GM18502 (cell line): ENCODE data around the gene OR10W1.

Source experiments
- ATAC-seq: cut with Tn5 transposase; IDR thresholded peaks from one replicate; pipeline ENCODE4 v1.9.1; 2021; ENCODE audit warnings: mild to moderate bottlenecking; ENCODE audit not compliant: unreplicated experiment, poor library complexity

Gene OR10W1, protein sequence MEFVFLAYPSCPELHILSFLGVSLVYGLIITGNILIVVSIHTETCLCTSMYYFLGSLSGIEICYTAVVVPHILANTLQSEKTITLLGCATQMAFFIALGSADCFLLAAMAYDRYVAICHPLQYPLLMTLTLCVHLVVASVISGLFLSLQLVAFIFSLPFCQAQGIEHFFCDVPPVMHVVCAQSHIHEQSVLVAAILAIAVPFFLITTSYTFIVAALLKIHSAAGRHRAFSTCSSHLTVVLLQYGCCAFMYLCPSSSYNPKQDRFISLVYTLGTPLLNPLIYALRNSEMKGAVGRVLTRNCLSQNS

DNA sequence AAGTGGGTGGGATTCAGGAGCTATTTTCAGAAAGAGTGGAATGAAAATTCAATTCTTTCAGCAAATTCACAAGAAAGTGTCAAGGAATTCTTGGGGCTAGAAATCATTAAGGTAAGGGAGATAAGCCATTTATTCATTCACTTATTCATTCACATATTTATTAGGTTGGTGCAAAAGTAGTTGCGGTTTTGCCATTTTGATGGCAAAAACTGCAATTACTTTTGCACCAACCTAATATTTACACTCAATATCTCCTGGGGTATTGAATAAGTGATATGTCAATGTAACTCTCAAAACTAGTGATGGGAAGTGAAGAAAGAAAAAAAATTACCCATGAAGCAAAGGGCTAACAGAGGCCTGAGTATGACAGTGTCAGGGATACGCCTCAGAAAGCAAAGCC, at the start of gene OR10W1:
TSS of gene OR10W1 (minus strand) at position 119 of the 400 bp plus-strand sequence. CDS start 402 bp downstream, outside the sequence.
- no peak for ATAC-seq

DNA sequence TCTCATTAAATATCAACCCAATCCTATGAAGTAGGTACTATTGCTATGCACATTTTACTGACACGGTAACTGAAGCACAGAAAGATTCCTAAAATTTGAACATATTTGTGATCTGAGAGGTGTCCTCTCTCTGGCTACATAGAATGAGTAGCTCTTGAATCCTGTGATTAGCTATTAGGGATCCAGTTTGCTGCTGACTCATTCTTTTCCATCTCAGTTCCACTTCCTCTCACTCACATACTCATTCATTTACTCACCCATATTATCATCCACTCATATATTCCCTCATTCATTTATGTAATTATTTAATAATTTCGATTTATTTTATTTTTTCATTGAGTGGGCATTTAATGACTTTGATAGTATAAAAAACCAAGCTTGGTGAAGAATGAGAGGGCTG, 48.1 kb upstream of the OR10W1 start:
- no peak for ATAC-seq

DNA sequence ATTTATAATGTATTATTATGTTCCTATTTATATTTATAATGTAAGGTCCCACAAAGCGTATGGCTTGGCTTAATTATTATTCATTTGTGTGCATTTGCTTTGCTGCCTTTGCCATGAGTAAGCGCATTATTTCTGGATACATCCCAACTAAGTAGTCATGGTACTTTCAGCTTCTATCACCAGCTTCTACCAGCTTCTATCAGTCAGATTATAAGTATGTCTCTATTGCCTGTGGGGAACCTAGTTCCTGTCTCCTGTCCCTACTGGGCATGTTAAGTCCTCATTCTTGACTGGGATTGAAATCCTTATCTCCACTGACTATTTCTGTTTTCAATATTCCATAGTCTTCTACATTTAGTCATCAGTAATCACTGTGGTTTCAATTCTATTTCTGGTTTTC, 33.5 kb upstream of the OR10W1 start:
- no peak for ATAC-seq

DNA sequence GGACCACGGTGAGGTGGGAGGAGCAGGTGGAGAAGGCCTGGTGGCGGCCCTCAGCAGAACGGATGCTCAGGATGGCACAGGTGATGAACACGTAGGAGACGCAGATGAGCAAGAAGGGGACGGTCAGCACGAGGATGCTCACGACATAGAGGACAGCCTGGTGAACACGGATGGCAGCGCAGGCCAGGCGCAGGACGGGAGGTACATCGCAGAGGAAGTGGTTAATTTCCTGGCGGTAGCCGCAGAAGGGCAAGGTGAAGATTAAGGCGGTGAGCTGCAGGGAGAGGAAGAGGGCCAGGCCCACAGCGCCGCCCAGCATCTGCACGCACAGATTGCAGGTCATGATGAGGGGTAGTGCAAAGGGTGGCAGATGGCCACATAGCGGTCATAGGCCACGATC, 24.0 kb upstream of the OR10W1 start:
- ATAC-seq: no peak

DNA sequence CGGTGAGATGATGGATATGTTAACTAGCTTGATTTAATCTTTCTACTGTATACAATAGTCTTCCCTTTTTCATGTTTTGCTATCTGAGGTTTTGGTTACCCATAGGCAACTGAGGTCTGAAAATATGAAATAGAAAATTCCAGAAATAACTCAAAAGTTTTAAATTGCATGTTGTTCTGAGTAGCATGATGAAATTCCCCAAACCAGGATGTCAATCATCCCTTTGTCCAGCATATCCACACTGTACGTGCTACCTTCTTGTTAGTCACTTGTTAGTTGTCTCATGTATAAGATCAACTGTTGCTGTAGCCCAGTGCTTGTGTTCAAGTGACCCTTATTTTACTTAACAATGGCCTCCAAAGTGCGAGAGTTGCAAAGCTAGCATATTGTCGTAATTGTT, 21.2 kb upstream of the OR10W1 start:
- no peak for ATAC-seq

DNA sequence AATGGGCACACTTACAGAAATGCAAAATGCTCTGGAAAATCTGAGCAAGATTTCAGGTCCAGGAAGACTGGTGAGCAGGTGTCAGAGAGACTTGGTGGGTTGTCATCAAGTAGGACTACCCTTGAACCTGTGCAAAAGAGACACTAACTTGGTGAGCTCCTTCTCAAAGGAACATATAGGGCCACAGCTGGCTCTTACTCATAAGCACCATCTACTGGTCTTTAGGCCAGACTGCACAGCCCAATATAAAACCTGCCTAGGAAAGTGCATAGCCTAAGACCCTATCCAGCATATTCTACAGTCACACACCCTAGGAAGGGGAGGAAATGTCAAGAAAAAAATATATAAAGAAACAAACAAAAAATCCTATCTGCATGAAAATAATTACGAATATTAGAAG, 18.2 kb upstream of the OR10W1 start:
- peak; percentile 76 for ATAC-seq

DNA sequence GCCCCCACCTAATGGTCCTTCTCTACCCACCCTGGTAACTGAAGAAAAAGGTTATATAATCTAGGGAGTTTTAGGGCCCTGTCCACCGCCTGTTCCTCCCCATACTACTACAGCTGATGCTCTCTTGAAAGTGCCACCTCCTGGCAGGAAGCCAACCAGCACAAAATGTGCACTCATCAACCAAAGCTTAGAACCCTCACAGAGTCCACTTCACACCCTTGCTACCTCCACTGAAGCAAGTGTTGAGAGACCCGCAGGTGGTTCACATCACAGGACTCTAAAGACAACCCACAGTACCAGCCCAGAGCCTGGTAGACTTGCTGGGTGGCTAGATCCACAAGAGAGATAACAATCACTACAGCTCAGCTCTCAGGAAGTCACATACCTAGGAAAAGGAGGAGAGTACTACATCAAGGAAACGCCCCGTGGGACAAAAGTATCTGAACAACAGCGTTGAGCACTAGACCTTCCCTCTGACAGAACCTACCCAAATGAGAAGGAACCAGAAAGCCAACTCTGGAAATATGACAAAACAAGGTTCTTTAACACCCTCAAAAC, 17.5 kb upstream of the OR10W1 start:
- no peak for ATAC-seq

DNA sequence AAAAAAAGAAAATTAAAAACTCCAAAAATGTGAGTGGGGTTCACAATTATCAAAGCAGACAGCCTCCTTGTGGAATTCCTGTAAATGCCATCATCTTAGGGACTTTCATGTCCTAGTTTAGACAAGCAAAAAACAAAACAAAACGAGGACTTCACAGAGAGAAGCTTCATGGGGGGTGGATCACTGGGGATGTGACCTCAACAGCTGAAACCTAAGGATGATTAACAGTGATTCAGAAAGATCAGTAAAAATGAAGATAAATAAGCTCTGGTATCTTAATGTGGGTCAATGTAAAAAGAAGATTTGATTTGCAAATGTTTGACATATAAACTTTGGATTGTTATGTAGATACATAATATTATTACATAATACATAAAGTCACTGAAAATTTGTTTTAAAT, 8.1 kb upstream of the OR10W1 start:
- no peak for ATAC-seq

DNA sequence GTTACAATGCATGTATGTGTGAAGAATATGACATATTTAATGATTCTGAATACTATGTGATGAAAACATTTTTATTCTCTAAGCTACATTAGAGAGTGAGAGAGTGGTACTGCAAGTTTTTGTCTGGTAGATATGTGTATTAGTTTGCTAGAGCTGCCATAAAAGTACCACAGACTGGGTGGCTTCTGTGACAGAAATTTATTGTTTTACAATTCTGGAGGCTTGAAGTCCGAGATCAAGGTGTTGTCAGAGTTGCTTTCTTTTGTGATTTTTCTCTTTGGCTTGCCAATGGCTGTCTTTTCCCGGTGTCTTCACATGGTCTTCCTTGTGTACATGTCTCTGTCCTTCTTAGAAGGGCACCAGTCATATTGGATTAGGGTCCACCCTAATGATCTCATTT, 6.9 kb upstream of the OR10W1 start:
- no peak for ATAC-seq

DNA sequence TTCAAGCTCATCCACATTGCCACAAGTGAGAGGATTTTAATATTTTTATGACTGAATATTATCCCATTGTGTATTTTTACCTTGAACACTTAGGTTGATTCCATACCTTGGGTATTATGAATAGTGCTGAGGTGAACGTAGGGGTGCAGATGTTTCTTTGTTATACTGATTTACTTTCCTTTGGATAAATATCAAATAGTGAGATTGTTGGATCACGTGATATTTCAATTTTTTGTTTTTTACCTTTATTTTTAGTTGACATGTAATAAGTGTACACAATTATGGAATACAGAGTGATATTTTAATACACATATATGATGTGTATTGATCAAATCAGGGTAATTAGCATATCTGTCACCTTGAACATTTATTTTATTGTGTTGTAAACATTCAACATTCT, 8.1 kb downstream of the OR10W1 start:
- no peak for ATAC-seq

DNA sequence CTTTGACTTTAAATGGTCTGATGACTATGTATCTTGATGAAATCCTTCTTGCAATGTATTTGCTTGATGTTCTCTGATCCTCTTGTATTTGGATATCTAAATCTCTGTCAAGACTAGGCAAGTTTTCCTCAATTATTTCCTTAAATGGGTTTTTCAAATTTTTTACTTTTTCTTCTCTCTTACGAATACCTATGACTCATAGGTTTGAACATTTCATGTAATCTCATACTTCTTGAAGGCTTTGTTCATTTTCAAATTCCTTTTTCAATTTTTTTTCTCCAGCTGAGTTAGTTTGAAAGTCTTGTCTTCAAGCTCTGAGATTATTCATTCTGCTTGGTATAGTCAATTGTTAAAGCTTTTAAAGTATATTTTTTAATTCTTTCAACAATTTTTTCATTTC, 13.1 kb downstream of the OR10W1 start:
- ATAC-seq: no peak

DNA sequence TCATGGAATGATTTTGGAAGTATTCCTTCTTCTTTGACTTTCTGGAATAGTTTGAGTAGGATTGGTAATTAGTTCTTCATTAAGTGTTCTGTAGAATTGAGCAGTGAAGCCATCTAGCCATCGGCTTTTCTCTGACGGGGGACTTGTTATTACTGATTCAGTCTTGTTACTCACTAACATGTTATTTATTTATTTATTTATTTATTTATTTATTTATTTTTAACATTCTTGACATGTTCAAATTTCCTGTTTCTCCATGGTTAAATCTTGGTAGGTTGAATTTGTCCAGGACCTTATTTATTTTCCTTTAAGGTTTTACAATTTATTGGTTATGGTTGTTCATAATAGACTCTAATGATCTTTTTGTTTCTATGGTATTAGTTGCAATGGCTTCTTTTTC, 24.1 kb downstream of the OR10W1 start:
- ATAC-seq: no peak

DNA sequence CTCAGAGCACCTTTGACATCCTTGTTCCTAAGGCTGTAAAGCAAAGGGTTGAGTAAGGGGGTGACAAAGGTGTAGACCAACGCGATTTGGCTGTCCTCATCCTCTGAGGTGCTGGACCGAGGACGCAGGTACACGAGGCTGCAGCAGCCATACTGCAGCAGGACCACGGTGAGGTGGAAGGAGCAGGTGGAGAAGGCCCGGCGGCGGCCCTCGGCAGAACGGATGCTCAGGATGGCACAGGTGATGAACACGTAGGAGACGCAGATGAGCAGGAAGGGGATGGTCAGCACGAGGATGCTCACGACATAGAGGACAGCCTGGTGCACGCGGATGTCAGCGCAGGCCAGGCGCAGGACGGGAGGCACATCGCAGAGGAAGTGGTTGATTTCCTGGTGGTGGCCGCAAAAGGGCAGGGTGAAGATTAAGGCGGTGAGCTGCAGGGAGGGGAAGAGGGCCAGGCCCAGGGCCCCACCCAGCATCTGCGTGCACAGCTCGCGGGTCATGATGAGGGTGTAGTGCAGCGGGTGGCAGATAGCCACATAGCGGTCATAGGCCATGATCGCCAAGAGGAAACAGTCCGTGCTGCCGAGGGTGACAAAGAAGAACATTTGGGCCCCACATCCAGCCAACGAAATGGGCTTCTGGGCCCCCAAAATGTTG, 40.0 kb downstream of the OR10W1 start:
- no peak for ATAC-seq

DNA sequence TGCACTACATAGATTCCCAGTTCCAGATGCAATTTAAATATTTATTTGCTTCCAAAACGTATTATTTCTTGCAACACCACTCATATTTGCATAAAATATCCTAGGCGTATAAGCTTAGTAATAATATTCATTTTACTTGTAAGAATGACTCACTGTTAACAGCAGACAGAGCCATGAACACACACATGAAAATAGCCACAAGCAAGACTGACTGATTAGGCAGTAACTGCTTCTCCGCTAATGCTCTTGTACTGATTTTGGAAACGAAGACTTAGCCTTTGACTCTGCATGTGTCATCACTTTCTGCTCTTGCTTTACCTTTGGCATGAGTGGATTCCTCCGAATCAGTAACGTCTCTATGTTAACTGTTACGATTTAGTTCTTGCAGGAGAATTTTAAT, 45.3 kb downstream of the OR10W1 start:
- ATAC-seq: no peak
